GM18505 (cell line): Measurements from ENCODE around the gene SLC15A3.

Experiments used
- ATAC-seq: cut with Tn5 transposase; IDR thresholded peaks from one replicate; pipeline ENCODE4 v1.9.1; 2021; ENCODE audit not compliant: unreplicated experiment
- POLR2A ChIP-seq: IDR thresholded peaks from 4 replicates; pipeline ENCODE4 v1.6.1; 2011; ENCODE audit warnings: borderline replicate concordance; ENCODE audit not compliant: insufficient read depth, insufficient read length; ENCODE audit errors: extremely low read depth

SLC15A3 gene

GRCh38 chr11:60927061-60927592, 24.8 kb downstream of the SLC15A3 start:
- no peak for ATAC-seq
- TF ChIP-seq POLR2A = no peak

DNA sequence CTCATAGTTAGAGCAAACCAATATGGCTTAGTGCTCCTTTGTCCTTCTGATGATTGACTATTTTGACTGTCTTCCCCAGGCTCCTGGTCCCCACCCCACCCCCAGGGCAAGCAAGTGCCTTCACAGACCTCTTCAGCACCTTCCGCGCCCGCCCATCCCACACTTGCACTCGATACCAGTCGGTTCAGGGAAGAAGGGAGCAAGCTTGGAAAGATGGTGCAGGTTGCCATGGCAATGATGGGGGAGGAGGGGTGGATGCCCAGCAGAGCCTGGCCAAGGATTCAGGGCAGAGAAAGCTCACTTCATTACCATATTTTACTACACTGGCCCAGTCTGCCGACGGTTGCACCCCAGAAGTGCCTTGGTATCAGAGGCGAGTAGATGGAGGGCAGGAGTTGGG, 25.5 kb downstream of the SLC15A3 start:
- TF ChIP-seq POLR2A = no peak
- ATAC-seq = no peak

DNA sequence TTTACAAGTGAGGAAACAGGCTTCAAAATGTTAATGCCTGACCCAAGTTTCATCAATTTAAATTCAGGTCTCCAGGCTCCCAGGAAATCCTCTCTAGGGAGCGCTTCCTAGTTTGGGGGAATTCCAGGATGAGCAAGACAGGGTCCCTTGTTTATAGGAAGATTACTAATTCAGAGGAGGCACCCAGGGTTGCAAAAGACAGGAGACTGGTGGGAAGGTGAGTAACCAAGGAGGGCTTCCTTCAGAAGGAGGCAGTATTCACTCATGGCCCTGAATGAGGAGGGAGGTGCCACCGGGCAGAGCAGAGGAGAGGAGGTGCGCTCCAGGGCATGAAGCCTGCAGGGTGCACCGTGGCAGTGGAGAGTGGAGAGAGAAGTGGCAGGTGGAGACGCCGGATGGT, 26.1 kb downstream of the SLC15A3 start:
- no peak for ATAC-seq
- TF ChIP-seq POLR2A = no peak

DNA sequence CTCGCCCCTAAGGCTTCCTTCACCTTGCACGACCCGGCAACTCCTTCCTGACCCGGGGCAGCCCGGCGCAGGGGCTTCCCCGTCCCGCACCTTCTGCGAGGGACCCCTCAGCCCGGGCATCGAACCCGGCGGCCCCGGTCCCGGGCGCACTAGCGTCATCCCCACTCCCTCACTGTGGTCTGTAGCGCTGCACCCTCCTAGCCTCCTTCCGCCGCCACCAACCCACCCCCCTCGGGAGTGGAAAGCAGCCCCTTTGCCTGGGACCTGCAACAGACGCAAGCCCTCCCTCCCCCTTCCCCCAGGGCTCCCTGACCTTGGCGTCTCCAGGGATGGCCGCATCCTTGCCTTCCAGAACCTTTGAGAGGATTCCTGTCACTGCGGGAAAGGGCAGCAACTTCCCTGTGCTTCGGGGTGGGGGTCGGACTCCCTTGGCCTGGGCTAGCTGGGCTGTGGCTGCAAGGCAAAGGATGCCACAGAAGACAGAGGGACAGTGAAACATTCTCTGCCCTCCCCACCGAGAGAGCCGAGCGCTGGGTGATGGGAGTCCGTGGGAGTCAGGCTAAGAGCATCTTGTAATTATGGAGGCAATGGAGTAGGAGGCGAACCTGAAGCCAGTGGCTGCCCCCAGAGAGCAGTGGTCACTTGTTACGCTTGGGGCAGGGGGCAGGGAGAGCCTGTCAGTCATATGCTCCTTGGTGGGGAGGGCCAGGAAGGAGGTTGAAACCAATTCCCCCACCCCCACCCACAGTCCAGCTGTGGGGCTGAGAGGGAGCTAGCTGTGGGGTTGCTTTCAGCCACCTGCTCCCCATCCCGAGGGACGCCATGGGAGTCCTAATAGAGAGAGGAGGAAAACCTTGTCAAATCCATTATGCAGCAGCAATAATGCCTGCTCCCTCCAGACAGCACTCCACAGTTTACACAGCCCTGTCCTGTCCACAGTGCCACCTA, 26.8 kb downstream of the SLC15A3 start:
- no peak for ATAC-seq
- TF ChIP-seq POLR2A = no peak

- peak; percentile 45 for ATAC-seq
- no peak for TF ChIP-seq POLR2A
Observed at GRCh38 chr11:60924110-60924905, 27.7 kb downstream of the SLC15A3 start, which contains the start of gene TMEM132A. TSS of gene TMEM132A (plus strand) at chr11:60924460. CDS start at chr11:60924634, 174 bp downstream.

DNA sequence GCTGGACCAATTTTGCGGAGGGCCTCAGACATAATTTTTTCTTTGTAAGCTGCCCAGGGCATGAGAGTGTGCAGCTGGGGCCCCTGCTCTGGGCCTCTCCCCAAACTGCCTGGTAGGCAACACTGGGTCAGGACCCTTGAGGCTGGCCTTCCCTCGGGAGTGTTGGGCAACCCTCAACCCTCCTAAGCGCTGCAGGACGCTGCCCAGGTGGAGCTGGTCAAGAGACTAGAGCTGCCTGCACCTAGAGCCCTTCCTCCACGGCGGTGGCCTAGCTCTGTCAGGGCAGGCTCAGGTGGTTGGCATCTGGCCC, 28.2 kb downstream of the SLC15A3 start:
- no peak for ATAC-seq

DNA sequence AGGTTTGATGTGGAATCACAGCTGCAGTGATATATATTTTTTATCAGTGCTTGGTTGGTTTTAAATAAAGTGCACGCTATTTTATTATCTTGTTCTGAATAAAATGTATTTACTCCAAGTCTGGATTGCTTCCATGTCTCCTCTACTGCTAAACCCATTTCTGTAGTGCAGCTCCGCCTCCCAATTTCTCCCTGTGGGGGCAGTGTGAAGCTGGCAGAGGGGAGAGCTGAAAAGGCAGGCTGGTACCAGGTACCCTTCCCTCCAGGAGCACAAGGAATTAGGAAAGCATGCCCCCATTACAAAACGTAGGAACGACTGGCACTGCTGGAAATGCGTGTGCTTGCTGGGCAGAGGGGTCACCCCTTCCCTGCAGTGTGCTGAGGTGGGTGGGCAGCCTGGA, 28.6 kb downstream of the SLC15A3 start:
- no peak for TF ChIP-seq POLR2A
- no peak for ATAC-seq

More for the DNA sequence above, 28.2 kb downstream of the SLC15A3 start:
- no peak for TF ChIP-seq POLR2A

DNA sequence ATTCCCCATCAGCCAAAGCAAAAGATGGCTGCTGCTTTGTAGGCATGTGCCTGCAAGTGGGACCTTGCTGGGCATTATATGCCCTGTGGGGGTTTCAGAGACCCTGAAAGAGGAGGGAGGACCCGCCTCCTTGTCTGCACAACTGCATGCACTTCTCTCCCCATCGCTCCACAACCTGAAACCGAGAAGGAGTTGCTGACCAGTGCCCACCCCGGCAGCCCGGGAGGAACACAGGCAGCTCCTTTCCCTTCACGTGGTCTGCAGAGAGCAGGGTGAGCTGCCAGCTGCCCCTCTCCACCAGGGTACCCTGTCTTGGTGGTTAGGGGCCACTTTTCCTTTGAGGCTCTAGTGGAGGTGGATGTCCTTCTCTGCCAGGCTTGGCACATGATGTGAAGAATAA, 29.1 kb downstream of the SLC15A3 start:
- ATAC-seq = no peak
- TF ChIP-seq POLR2A = no peak

GRCh38 chr11:60921777-60922335, 30.1 kb downstream of the SLC15A3 start:
- TF ChIP-seq POLR2A = no peak
- ATAC-seq = no peak

GRCh38 chr11:60921259-60921658, 30.7 kb downstream of the SLC15A3 start:
- no peak for ATAC-seq
- no peak for TF ChIP-seq POLR2A

GRCh38 chr11:60919956-60920355, 32.0 kb downstream of the SLC15A3 start:
- no peak for TF ChIP-seq POLR2A
- ATAC-seq = no peak

DNA sequence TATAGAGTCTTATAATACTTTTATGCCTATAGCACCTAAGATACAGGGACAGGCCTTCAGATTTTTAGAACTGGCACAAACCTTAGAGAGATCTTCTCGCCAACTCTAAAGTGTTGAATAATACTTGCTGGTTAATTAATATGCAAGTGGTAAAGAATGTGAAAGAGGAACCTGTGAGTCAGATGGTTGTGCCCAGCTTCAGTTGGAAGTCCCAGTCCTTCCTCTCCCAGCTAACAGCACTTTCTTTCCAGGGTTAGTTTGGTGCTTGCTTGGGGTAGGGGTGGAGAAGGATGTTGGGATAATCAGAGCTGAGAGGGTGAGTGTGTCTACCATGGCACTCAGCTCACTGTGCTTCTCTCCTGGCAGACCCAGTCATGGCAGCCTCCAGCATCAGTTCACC, 32.7 kb downstream of the SLC15A3 start:
- TF ChIP-seq POLR2A = no peak
- ATAC-seq = no peak

GRCh38 chr11:60918939-60919265, 33.1 kb downstream of the SLC15A3 start:
- ATAC-seq = no peak
- TF ChIP-seq POLR2A = no peak
